Fibroblast of the conjunctiva (primary cell): ENCODE data around the gene ANK3.
A peak's percentile ranks its signal among the peaks of the same experiment; 100 is the strongest.

Experiments used
- DNase-seq: peaks from one replicate; pipeline ENCODE4 v3.0.0-alpha.2; 2010; ENCODE audit warnings: low read depth

ANK3 gene

GRCh38 chr10:60389413-60390025, at the start of gene ANK3:
TSS of gene ANK3 (minus strand) at chr10:60389875. CDS start at chr10:60389538, 337 bp downstream.
- DNase-seq: no peak

DNA sequence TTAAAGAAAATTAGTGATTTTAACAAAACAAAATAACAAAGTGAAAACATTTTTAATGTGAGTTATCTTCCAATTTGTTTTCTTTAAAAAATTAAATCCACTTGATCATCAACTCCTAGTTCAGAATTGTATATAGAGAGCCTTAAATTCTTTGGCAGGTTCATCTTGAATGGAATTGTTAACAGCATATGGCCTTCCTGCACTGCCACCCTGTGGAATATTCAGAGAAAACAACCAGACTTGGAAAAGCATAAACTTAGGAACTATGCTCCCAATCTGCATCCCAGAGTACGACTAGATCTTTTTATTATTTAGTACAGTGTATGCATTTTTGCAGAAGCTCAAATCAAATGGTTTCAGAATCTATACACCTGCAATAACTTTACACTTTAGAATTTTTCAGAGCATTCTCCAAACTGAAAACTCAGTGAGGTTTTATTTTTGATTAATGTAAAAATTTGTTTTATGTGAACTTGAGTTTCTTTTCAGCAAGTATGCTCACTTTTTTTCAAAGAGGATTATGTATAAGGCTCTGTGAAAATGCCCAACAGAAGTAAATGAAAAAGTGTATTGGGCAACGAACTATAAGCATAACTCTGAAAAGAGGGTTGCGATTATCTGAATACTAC, 44.9 kb upstream of the ANK3 start:
- peak; percentile 68 for DNase-seq

DNA sequence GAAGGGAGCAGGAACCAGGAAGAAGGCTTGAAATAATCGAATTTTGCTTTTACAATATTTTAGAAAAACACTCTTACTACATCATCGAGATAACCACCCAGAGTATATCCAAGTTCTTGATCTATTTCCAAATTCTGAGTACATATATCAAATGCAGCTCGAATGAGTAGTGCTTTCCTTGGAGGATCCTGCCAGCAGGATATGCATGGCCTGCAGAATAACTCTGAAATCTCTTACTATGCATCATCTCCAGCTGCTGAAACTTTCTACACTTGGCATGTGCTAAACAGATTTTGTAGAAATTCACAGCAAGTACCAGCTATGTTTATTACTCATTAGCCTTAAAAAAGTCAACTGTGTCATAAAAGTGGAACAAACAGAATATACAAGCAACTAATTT, 44.0 kb upstream of the ANK3 start:
- DNase-seq: peak; percentile 81

- DNase-seq: no peak
Measured at GRCh38 chr10:60430836-60431597, 41.3 kb upstream of the ANK3 start.

- DNase-seq: peak; percentile 43
Measured at GRCh38 chr10:60430017-60430416, 40.3 kb upstream of the ANK3 start.

DNA sequence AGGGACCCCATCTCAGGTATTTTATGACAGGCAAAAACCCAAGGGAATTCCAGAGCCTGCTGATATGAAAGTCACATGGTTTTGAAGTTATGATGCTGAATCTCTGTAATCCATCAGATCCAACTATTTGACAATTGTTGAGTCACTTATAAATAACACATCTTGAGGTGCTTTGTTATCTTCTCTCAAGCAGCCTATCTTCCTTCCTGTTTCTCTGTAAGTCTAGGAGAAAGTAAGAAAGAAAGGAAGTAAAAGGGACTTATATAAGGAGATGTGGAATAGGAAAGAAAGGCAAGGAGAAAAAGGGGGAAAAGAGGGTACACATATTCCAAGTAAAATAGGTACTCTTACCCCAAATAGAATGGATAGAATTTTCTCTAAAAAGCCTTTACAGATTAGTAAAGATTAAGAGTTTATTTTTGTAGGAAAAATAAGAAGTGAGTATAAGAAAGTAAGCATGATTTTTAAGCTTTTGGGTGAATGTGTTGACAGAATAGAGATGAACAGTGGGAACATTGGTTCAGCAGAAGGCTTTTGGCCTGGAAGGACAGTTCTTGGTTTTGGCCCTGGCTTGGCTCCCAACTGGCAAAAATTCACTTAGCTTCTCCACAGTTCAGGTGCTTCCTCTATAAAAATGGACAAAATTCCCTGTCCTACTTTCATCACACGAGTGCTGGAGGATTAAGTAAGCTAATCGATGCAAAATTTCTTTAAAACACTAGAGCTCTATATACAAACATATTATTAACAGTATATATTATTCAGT, 39.6 kb upstream of the ANK3 start:
- no peak for DNase-seq

DNA sequence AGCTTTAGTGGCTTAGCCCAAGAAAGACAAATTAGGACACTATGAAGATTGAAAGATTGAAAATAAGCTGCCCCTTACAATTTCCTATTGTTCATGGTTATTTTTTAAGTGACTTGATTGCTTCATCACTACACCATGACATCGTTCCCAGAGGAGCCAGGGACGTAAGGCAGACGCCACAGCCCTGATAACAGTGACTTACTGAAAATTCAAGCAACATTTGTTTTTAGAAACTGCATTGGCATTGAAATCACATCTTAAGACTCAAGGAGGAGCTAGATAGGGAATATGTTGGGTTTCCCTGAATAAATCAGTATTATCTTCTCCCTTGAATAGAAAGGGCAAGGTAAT, 38.7 kb upstream of the ANK3 start:
- no peak for DNase-seq

- no peak for DNase-seq
Measured at GRCh38 chr10:60427709-60428386, 38.2 kb upstream of the ANK3 start.

DNA sequence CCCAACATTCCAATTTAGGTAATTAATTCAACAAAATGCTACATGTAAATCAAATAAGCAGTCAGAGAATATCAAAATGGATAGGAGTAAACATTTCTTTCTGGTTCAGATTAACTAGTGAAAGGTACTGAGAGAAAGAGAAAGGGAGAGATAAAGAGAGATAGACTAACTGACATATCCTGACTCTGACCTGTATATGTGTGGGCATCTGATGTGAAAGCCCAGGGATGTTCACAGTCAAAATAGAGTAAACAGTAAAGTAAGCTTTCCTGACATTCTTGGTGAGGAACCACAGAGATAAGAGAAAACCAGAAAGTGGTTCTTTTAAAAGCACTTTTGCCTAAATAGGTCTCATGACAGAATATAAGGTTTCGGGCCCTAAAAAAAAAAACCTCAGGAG, 37.5 kb upstream of the ANK3 start:
- no peak for DNase-seq

DNA sequence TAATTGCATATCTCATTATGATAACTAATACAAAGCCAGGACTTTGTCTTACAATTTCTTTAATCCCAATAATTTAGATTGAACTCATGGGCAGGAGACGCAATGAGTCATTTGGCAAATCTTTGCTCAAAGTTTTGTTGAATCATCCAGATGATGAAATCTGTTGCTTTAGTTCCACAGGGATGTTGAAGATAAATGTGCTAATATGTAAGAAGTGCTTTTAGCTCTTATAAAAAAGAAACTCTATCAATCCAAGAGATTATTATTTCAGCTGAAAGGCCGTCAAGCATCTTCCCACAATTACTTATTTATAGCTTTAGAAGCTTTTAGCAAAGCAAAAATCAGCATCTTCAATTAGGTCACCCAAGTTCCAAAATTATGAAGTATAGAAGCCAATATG, 36.8 kb upstream of the ANK3 start:
- peak; percentile 90 for DNase-seq

DNA sequence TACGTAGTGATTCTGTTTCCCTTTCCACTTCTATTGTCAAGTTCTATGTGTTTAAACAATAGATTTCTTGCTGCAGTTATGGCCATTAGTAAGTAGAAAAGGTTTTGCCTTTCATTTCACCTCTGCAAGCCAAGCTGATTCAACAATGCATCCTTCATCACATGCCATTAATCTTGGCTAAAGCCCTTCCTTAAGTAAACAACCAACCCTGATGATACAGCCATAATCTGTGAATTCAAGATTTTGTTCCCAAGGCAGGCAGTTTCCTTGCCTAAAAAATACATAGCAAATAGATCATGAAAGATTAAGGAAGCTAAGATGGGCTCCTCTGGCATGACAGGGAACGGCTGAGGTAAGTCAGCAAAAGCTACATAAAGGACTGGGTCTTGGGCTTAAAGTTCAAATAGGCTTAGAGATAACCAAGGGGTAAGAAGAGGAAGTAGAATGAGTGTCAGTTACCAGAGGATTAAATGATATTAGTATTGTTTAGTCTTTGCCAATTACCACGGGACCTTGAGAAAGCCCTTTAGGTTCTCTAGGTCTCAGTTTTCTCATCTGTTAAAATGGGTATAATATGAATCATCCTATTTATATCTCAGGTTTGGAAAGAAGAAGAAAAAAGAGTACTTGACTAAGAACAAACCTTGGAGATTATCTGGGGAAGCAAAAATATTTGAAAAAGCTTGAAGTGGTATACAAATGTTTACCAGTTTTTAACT, 35.9 kb upstream of the ANK3 start:
- no peak for DNase-seq

DNA sequence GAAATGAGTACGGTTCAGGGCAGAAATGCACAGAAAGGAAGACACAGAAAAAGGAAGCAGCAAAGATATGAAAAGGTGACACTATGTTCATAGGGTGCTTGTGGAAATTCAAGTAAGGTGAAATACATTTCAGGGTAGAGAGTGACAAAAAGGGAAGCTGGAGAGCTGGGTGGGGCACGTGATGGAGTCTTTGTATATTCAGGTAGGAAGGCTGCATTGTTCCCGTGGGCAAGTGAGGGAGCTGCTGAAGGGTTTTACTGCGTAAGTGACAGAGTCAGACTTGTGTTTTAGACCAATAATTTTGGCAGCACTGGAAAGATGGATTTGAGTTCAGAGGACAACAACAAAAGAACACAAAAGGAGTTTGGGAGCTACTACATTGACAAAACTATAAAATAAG, 35.3 kb upstream of the ANK3 start:
- no peak for DNase-seq

GRCh38 chr10:60423920-60424319, 34.2 kb upstream of the ANK3 start:
- DNase-seq: no peak

GRCh38 chr10:60422809-60423208, 33.1 kb upstream of the ANK3 start:
- no peak for DNase-seq

DNA sequence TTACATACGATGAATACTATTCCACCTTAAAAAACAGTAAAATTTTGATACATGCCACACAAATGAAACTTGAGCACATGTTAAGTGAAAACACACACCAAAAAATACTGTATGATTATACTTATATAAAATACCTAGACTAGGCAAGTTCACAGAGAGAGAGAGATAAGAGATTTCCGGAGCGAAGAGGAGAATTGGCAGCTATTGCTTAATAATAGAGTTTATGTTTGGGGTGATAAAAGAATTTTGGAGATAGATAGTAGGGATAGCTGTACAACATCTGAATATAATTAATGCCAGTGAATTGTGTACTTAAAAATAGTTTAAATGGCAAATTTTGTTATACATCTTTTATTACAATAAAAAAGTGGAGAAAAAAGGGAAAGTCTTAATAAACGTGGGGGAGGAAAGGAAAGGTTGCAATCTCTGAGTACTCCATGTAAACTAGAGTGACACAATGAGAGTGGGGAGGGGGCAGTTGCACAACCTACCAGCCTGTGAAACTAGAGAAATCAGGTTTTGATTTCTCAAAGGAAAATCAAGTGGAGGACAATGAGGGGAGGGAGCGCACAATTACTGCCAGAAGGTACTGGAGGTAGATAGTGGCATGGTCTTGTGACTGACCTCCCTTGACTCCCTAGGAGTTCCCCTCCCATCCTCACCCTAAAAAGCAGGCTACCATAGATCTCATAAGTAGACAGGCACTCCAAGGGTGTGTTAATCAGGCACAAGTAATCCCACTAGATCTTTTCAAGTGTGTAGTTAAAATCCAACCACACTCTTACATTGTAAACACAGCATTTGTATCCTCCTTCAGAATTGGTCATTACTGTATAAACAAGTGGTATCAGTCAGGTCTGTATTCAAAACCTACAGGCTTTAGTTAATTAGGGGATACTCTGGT, 31.6 kb upstream of the ANK3 start:
- no peak for DNase-seq

- no peak for DNase-seq
Measured at GRCh38 chr10:60419249-60419648, 29.6 kb upstream of the ANK3 start.

GRCh38 chr10:60417901-60418300, 28.2 kb upstream of the ANK3 start:
- DNase-seq: no peak

GRCh38 chr10:60417024-60417423, 27.3 kb upstream of the ANK3 start:
- peak; percentile 35 for DNase-seq

GRCh38 chr10:60414877-60415585, 25.4 kb upstream of the ANK3 start:
- DNase-seq: no peak

- DNase-seq: no peak
Measured at GRCh38 chr10:60414111-60414510, 24.4 kb upstream of the ANK3 start.
